Measurements from ENCODE around the gene SLC37A1.

SLC37A1 gene

DNA sequence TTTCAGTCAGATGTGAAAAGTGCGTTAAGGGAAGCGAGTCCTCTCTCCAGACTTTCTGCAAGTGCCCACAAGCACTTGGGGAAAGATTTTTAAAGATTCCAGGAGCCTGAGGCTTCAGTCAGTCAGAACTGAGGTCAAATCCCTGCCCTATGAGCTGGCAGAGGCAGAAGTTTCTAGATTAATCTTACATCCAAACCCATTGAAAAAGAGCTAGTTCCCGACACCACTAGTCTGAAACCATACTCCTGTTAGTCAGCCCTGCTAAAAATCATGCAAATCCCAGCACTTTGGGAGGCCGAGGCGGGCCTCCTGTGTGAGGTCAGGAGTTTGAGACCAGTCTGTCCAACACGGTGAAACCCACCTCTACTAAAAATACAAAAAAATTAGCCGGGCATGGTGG, 38.6 kb upstream of the SLC37A1 start:
- TF ChIP-seq CTCF (IDR thresholded peaks at IDR 0.05): no peak

- no peak for TF ChIP-seq CTCF (IDR thresholded peaks at IDR 0.05)
These were observed 37.9 kb upstream of the SLC37A1 start for GRCh38 chr21:42475526-42476387.

- no peak for TF ChIP-seq CTCF (IDR thresholded peaks at IDR 0.05)
These were observed 37.0 kb upstream of the SLC37A1 start for GRCh38 chr21:42476388-42477331.

DNA sequence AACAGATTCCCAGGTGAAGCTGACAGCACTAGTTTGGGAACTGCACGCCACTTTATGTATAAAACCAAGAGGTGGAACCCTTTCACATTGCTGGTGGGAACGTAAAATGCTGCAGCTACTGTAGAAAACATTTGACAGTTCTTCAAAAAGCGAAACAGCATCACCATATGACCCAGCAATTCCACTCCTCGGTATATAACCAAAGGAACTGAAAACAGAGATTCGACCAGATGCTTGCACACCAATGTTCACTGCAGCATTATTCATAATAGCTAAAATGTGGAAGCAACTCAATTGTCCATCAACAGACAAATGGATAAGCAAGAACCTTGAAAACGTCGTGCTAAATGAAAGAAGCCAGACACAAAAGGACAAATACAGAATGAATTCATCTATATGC, 35.1 kb upstream of the SLC37A1 start:
- TF ChIP-seq CTCF (IDR thresholded peaks at IDR 0.05): no peak

DNA sequence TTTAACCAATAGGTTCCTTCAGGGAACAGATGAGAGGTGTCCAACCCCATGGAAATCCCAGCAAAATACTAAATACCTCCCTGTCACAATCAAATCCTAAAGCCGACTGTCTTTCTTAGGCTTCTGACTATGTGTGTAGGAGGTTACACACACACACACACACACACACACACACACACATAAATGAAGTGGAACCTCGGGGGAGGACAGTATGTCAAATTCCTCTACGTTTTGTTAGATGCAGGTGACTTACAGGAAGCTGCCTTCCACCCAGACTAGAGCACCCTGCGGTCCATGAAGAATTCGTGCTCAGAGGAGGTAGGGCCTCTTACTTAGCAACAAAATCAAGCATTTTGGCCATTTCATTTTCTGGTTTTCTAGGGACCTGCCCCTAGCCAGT, 34.1 kb upstream of the SLC37A1 start:
- TF ChIP-seq CTCF (IDR thresholded peaks at IDR 0.05): no peak

DNA sequence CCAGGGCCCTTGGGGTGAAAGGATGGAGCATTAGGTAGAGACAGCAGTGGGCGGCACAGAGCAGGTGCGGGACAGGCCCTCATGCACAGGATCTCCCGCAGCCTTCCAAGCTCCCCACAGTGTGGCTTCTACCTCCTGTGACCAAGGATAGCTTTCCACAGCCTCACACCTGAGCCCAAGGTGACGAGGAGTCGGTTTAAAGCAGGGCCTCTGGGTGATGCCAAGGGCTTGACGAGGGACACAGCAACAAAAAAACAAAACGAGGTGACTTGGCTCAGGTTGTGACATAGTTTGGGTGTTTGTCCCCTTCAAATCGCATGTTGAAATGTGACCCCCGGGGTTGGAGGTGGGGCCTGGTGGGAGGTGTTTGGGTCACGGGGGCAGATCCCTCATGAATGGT, 32.9 kb upstream of the SLC37A1 start:
- no peak for TF ChIP-seq CTCF (IDR thresholded peaks at IDR 0.05)

DNA sequence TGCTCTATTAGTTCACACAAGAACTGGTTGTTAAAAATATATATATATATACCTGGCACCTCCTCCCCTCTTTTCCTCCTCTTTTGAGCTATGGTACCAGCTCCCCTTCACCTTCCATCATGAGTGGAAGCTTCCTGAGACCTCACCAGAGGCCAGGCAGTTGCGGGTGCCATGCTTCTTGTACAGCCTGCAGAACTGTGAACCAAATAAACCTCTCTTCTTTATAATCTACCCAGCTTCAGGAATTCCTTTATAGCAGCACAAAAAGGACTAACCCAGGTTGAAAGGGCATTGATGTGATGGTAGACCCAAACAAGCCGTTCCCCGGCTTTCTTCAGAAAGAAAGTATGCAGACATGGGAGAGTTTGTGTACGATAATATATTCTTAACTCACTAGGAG, 32.5 kb upstream of the SLC37A1 start:
- no peak for TF ChIP-seq CTCF (IDR thresholded peaks at IDR 0.05)
